ENCODE data around the gene PRR15.

The PRR15 gene

DNA sequence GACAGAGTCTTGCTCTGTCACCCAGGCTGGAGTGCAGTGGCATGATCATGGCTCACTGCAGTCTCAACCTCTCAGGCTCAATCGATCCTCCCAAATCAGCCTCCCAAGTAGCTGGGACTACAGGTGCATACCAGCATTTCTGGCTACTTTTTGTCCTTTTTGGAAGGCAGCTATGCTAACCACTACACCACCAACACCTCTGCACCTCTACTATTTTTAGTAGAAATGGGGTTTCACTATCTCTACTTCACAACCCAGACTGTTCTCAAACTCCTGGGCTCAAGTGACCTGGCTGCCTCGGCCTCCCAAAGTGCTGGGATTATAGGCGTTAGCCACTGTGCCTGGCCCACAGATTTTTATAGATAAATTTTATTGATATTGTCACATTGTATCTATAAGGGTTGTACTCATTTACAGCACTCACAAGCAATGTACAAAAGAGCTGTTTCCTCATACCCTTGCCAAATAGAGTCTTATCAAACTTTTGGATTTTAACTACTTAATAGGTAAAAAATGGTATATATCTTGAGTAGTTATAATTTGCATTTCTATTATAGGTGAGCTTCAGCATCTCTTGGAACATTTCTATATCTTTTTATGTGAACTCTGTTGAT lies 23.7 kb downstream of the PRR15 start:
- no peak for DNase-seq (ENCODE audit: extremely low spot score)
- TF ChIP-seq, protein P1, sequence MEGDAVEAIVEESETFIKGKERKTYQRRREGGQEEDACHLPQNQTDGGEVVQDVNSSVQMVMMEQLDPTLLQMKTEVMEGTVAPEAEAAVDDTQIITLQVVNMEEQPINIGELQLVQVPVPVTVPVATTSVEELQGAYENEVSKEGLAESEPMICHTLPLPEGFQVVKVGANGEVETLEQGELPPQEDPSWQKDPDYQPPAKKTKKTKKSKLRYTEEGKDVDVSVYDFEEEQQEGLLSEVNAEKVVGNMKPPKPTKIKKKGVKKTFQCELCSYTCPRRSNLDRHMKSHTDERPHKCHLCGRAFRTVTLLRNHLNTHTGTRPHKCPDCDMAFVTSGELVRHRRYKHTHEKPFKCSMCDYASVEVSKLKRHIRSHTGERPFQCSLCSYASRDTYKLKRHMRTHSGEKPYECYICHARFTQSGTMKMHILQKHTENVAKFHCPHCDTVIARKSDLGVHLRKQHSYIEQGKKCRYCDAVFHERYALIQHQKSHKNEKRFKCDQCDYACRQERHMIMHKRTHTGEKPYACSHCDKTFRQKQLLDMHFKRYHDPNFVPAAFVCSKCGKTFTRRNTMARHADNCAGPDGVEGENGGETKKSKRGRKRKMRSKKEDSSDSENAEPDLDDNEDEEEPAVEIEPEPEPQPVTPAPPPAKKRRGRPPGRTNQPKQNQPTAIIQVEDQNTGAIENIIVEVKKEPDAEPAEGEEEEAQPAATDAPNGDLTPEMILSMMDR (IDR thresholded peaks at IDR 0.05; ENCODE audit: control extremely low read depth, extremely low read depth, low read depth, missing control alignments) = no peak
- ChIA-PET POLR2A (no interaction called here), CTCF (no interaction called here)

DNA sequence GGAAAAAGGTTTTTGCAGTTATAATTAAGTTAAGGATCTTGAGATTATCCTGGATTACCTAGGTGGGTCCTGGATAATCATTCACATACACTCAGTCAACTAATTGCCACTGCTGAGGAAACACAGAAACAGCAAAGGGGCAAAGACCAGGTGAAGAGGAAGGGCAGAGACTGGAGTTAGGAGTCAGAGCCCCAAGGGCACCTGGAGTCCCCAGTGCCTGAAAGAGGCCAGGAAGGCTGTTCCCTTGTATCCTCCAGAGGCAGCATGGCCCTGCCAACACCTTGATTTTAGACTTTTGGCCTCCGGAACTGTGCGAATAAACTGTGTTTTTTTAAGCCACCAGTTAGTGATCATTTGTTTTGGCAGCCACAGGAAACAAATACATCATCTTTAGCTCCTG lies 24.6 kb downstream of the PRR15 start:
- CTCF ChIA-PET = interaction anchor here (1.2 to 1.5 kb wide), 2 partner anchors 13 to 16 kb away, joined by 3 to 6 read pairs; no protein-coding TSS in a partner anchor
- TF ChIP-seq, protein P1 (IDR thresholded peaks at IDR 0.05; ENCODE audit: control extremely low read depth, extremely low read depth, low read depth, missing control alignments) = no peak
- no peak for DNase-seq (ENCODE audit: extremely low spot score)
- POLR2A ChIA-PET = no interaction called here

DNA sequence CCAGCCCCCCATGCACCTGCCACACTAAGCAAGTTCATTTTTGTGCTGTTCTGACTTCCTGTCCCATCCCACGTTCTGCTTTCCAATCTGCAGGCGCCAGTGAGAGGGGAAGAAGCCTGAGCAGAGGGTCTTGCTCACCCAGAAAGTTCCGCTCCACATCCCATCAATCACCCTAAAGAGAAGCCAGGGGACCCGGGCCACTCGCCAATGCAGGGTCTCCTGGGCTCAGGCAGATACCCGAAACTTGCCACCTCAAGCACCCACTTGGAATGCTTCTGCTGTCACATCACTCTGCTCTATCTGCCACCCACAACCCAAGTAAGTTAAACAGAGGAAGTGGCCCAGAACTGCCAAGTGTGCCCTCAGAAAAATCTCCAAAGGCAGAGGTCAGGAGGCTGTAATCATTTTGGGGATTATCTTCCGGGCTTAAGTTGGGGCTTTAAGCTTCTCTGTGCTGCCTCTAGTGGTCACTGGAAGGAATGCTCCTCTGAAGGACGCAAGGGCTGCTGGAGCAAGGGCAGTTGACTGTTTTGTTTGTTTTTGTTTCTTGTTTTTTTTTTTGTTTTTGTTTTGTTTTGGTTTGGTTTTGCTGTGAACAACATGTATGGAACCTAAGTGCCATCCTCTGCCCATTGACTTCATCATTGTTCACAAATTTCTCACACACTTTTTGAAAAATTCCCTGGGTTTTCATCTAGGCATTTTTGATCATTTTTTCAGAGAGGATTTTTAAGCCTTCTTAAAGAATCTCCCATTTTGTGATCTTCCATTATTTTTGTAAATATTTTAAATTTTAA lies 25.5 kb downstream of the PRR15 start:
- CTCF ChIA-PET = interaction anchor here (1.2 to 1.5 kb wide), 2 partner anchors 14 to 17 kb away, joined by 3 to 6 read pairs; no protein-coding TSS in a partner anchor
- TF ChIP-seq, protein P1 (IDR thresholded peaks at IDR 0.05; ENCODE audit: control extremely low read depth, extremely low read depth, low read depth, missing control alignments) = peak; percentile 70
- POLR2A ChIA-PET = no interaction called here
- DNase-seq (ENCODE audit: extremely low spot score) = peak; percentile 57

DNA sequence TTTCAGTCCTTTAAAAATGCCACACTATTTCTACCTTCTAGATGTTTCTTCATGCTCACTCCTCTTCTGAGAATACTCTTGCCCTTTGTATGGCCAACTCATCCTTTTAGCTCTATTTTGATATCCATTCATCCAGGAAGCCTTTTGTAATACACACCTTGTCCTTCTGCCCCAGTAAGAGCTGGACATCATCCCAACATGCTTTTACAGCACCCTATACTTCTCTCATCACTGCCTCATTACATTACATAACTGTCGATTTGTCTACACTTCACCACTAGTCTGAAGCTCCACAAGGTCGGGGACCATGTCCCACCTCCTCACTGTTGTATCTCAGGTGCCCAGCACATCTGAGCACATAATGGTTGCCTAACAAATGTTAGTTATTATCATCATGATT lies 29.2 kb downstream of the PRR15 start:
- no peak for DNase-seq (ENCODE audit: extremely low spot score)
- ChIA-PET CTCF (interaction anchor here (0.7 to 1.4 kb wide), 2 partner anchors 13 to 19 kb away, joined by 3 read pairs; no protein-coding TSS in a partner anchor), POLR2A (no interaction called here)
- TF ChIP-seq, protein P1 (IDR thresholded peaks at IDR 0.05; ENCODE audit: control extremely low read depth, extremely low read depth, low read depth, missing control alignments) = no peak

DNA sequence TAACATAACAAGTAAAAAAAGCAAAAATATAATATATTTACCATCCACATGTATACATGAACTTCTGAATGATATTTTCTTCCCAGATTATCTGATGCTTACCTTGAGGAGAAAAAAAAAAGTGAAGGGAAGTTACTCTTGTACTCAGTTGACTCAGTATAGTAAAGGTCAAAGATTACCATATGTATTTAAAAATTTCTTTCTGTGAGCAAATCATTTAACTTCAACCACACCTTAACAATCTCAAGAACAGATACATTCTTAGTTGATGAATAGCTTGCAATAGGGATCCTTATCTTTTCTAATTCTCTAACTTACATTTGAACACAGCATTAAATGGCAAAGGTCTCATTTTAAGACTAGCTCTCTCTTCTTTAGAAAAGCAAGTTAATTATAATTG lies 29.8 kb downstream of the PRR15 start:
- no peak for DNase-seq (ENCODE audit: extremely low spot score)
- CTCF ChIA-PET = interaction anchor here (1.4 kb wide), 1 partner anchor 19 kb away, joined by 3 read pairs; no protein-coding TSS in a partner anchor
- TF ChIP-seq, protein P1 (IDR thresholded peaks at IDR 0.05; ENCODE audit: control extremely low read depth, extremely low read depth, low read depth, missing control alignments) = no peak
- POLR2A ChIA-PET = no interaction called here

DNA sequence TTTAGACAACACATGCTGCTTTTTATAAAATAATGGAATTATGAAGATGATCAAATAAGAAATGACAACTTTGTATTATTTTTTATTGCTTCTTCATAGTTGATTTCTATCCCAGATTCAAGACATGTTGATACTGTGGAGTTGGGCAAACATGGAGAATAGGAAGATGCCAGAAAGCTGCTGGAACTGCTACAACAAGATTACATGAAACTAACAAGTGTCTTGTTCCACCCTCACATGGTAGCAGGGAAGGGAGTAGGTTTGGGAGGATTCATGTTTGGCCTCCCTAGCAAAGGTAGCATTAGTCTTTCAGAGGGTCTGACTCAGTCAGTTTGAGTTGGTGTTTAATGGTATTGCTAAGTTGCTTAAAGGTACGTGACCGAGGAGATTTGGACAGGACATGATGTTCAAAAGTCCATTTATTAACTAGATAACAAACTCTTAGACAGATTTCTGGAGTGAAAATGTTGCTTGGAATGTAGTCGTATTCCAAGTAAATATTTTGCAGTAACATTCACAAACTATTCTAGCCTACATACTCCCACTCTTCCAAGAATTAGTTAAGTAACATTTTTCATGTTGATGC lies 33.1 kb downstream of the PRR15 start:
- no peak for DNase-seq (ENCODE audit: extremely low spot score)
- CTCF ChIA-PET = no interaction called here
- POLR2A ChIA-PET = no interaction called here

More for the DNA sequence above, 33.1 kb downstream of the PRR15 start:
- TF ChIP-seq, protein P1 (IDR thresholded peaks at IDR 0.05; ENCODE audit: control extremely low read depth, extremely low read depth, low read depth, missing control alignments) = no peak

Measured in GM10248 (cell line).